ENCODE data around the gene SNX33.

DNA sequence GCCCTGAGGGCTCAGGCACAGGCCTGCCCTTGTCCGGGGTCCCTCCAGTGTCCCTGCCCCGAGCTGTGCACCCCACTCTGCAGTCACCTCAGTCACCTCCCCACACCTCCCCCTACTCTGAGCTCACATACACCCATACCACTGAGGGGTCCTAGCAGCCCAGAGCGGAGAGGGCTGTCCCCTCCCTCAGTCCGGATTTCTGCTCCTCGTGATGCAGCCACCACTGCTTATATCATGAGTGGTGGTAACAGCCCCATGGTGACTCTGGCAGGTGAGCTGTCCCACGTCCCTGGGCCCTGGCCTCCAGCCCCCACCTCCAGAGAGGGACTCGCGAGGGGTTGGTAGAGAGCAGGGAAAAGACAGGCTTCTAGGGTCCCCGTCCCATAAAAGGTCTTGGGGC, 56.9 kb downstream of the SNX33 start:
- TF ChIP-seq, protein P1, sequence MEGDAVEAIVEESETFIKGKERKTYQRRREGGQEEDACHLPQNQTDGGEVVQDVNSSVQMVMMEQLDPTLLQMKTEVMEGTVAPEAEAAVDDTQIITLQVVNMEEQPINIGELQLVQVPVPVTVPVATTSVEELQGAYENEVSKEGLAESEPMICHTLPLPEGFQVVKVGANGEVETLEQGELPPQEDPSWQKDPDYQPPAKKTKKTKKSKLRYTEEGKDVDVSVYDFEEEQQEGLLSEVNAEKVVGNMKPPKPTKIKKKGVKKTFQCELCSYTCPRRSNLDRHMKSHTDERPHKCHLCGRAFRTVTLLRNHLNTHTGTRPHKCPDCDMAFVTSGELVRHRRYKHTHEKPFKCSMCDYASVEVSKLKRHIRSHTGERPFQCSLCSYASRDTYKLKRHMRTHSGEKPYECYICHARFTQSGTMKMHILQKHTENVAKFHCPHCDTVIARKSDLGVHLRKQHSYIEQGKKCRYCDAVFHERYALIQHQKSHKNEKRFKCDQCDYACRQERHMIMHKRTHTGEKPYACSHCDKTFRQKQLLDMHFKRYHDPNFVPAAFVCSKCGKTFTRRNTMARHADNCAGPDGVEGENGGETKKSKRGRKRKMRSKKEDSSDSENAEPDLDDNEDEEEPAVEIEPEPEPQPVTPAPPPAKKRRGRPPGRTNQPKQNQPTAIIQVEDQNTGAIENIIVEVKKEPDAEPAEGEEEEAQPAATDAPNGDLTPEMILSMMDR (IDR thresholded peaks at IDR 0.05), result no peak
- TF ChIP-seq POLR2A (IDR thresholded peaks at IDR 0.05), result no peak

Measured in heart left ventricle (tissue), 13 donors.